Esophagus muscularis mucosa (tissue), 2 donors: Measurements from ENCODE around the gene UBTD1.

Experiments used
- EP300 ChIP-seq: sonication (generic); formaldehyde crosslinking; IDR thresholded peaks from one replicate; pipeline ENCODE4 v1.6.1; 2017; ENCODE audit warnings: antibody characterized with exemption
- POLR2A ChIP-seq: fragments of 450-650 bp; IDR thresholded peaks from one replicate; pipeline ENCODE4 v1.6.1; 2017; ENCODE audit warnings: antibody characterized with exemption, moderate library complexity, mild to moderate bottlenecking, low read depth

- TF ChIP-seq EP300, result no peak
- TF ChIP-seq POLR2A, result no peak
These were observed 34.4 kb downstream of the UBTD1 start for GRCh38 chr10:97532935-97533671.
